ENCODE measurements around the gene BUD31. TPM values are rescaled to one million over a fixed set of nuclear protein-coding genes. Genes with fewer than 3 reads are reported as not detected.
A peak's percentile ranks its signal among the peaks of the same experiment; 100 is the strongest.

BUD31 gene
- total and polyA plus RNA-seq, 2 of the 4 experiments (the other 2 are of a cell fraction) = 72.6 to 97.2 TPM

- Histone ChIP-seq H3K9me3 (ENCODE audit: control insufficient read depth, insufficient read depth, low read length) (no peaks in the 10 kb centered on the region), H3K56ac (ENCODE audit: extremely low read depth, insufficient read depth, low read length) (no peak overlapping the region), H4K91ac (ENCODE audit: insufficient read depth, low read depth, low read length) (peak overlapping the region; percentile 62), H2AK9ac (replicated peaks; ENCODE audit: low read depth, low read length, poor library complexity) (peak overlapping the region; percentile 99), H2BK15ac (ENCODE audit: low read depth, low read length) (no peak overlapping the region), H2BK20ac (ENCODE audit: low read depth, low read length) (no peak overlapping the region), H2BK5ac (ENCODE audit: low read depth, low read length, poor library complexity, severe bottlenecking) (peak overlapping the region; percentile 86), H3K9me1 (ENCODE audit: insufficient read depth, low read length) (peaks cover 7% of the 10 kb centered on the region), H3K4me2 (ENCODE audit: low read depth, low read length) (peak overlapping the region; percentile 51; the same call in 1 of the 2 replicates), H3K9ac (ENCODE audit: low read depth, low read length) (peak overlapping the region; percentile 84), H3K4me1 (ENCODE audit: control insufficient read depth, insufficient read depth, low read length) (peaks cover 13% of the 10 kb centered on the region), H3K79me1 (ENCODE audit: low read depth in 1 of 2, low read length in 2 of 2) (peaks cover 8 to 39% of the 10 kb centered on the region in 2 experiments), H3K4ac (ENCODE audit: low read depth, low read length) (peak overlapping the region; percentile 79), H3K27ac (ENCODE audit: insufficient read depth, low read length) (peak overlapping the region; percentile 67), H2BK120ac (ENCODE audit: low read depth, low read length) (peak overlapping the region; percentile 54; the same call in 1 of the 2 replicates), H3K4me3 (ENCODE audit: insufficient read depth, low read depth, low read length) (peak overlapping the region; percentile 93), H3K27me3 (ENCODE audit: control insufficient read depth, insufficient read depth, low read length) (no peaks in the 10 kb centered on the region), H3K18ac (ENCODE audit: low read depth, low read length) (no peak overlapping the region), H4K5ac (ENCODE audit: low read depth, low read length) (peak overlapping the region; percentile 3; the same call in 1 of the 2 replicates), H3K14ac (replicated peaks; ENCODE audit: low read depth, low read length) (no peak overlapping the region; the same call in 1 of the 2 replicates), H3K36me3 (ENCODE audit: control insufficient read depth, insufficient read depth, low read length) (no peaks in the 10 kb centered on the region; the same call in 1 of the 2 replicates), H2AK5ac (ENCODE audit: low read depth, low read length) (peak overlapping the region; percentile 52), H4K20me1 (ENCODE audit: insufficient read depth, low read length) (peaks cover 21% of the 10 kb centered on the region), H3K23ac (ENCODE audit: low read depth, low read length) (0 out of 2 replicates have a peak overlapping the region, but pooled peaks have one; percentile 80), H2AFZ (replicated peaks; ENCODE audit: low read length, poor library complexity) (peak overlapping the region; percentile 94), H4K8ac (ENCODE audit: low read depth in 2 of 2, low read length in 2 of 2) (peak overlapping the region in 1 of 2 experiments; percentile 64; a peak in 1 of 4 replicates)
- 1% methylated on average over 23 of the region's 58 CpGs; no CpG with 5 or more reads in 1 of the 2 experiments for WGBS, 2 experiments (ENCODE audit: extremely low coverage in 2 of 2, insufficient read length in 1 of 2)
- intact Hi-C loops (cut with micrococcal nuclease) = no loop called here
- BruUV-seq (replicated peaks) = no TSS peak
- CTCF ChIA-PET = no interaction called here
- dilution Hi-C loops (cut with HindIII; ENCODE audit: low sequenced_read_pairs, unreplicated experiment) = no loop called here
- TF ChIP-seq FOS (IDR thresholded peaks at IDR 0.05; ENCODE audit: low read depth, low read length) (no peak), MAZ (IDR thresholded peaks at IDR 0.05; ENCODE audit: borderline replicate concordance, low read depth, low read length) (peak; percentile 81), SMC3 (IDR thresholded peaks at IDR 0.05; ENCODE audit: low read depth, low read length) (no peak)
- DNase-seq (peak; percentile 41), ATAC-seq (ENCODE audit: low read depth) (peak; percentile 65)
- POLR2A ChIA-PET (ENCODE audit: unreplicated experiment) = no interaction called here
- in situ Hi-C loops (cut with MboI; ENCODE audit: low sequenced_read_pairs) = no loop called here
Measured at GRCh38 chr7:99375070-99375807, 33.5 kb upstream of the BUD31 start.

All from IMR-90 (cell line).